ENCODE results near the gene PIK3CD.
"Not testable (repeated sequence)": the region's sequence is repeated elsewhere in the genome, so short reads cannot be mapped to it uniquely, and the experiment has no call there.

PIK3CD gene

DNA sequence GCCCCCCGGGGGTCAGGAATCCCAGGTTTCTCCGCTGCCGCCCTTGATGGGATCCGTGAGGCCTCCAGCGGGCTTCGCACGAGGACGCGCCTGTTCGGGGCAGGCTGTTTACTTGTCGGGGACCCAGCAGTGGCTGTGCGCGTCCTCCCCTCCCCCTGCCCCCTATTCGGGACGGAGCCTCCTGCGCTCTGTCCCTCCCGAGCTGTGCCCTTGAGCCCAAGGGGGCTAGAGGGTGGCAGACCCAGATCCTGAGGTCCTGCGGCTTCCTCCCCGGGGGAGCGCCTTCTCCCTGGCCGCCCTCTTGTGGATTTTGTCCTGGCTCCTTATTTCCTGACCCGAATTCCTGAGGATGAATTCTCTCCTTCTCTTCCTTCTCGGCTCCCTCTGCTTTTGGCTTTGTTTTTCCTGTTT, 38.4 kb downstream of the PIK3CD start:
- peak; percentile 24 for DNase-seq (ENCODE audit: low read depth)

DNA sequence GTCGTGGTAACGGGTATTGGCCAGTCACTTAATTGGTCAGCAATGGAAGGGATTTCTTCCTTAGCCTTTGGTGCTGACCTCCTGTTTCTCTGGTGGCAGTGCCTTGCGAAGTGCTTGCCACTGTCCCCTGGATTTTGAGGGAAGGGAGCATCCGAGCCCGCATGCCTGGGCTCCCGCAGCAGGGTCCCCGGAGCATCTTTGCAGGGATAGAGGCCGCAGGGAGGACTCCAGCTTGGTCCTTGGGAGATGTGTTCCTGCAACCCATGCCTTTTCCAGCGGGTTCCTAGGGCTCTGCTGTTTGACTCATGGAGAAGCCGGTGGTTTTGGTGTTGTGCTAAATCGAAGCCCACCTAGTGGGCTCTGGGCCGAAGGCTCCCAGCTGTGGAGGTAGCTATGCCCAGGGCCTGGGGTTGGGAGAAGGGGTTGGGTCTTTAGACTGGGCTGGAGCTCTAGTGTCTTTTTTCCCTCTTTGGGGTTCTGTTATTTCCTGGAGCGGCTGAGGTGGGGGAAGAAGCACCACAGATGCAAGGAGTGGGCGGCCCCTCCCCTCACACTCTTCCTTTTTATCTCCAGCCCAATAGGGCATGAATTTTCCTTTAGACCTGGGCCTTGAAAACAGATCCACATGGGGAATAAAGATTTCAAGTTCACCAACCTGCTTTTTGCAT, 39.0 kb downstream of the PIK3CD start:
- no peak for DNase-seq (ENCODE audit: low read depth)

GRCh38 chr1:9691108-9691445, 39.5 kb downstream of the PIK3CD start:
- DNase-seq (ENCODE audit: low read depth) = peak; percentile 50

- DNase-seq (ENCODE audit: low read depth) = no peak
These were observed 40.2 kb downstream of the PIK3CD start for GRCh38 chr1:9691691-9692090.

DNA sequence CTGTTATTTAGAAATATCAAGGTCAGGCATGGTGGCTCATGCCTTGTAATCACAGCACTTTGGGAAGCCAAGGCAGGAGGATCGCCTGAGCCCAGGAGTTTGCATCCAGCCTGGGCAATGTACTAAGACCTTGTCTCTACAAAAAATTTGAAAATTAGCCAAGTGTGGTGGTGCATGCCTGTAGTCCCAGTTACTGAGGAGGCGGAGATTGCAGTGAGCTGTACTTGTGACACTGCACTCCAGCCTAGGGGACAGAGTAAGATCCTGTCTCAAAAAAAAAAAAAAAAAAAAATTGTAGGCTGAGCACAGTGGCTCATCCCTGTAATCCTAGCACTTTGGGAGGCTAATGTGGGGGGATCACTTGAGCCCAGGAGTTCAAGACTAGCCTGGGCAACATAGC, 45.3 kb downstream of the PIK3CD start:
- DNase-seq (ENCODE audit: low read depth) = no peak

GRCh38 chr1:9699361-9699760, 47.8 kb downstream of the PIK3CD start:
- no peak for DNase-seq (ENCODE audit: low read depth)

- DNase-seq (ENCODE audit: low read depth) = peak; percentile 71
These were observed 48.8 kb downstream of the PIK3CD start for GRCh38 chr1:9700340-9700739.

DNA sequence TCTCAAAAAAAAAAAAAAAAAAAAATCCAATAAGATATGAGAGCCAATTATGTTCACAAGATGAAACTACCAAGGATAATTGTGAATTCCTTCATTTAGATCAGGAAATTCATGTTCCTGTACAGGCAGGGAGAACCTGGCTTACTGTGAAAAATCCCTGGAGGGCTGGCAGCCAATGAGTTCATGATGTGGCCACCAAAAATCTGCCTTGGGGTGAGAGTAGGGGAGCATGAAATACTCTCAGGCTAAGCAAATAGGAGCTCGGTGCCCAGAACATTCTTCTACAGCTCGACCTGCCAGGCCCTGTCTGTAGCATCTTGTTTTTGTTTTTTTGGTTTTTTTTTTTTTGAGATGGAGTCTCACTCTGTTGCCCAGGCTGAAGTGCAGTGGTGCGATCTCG, 50.1 kb downstream of the PIK3CD start:
- DNase-seq (ENCODE audit: low read depth) = no peak

DNA sequence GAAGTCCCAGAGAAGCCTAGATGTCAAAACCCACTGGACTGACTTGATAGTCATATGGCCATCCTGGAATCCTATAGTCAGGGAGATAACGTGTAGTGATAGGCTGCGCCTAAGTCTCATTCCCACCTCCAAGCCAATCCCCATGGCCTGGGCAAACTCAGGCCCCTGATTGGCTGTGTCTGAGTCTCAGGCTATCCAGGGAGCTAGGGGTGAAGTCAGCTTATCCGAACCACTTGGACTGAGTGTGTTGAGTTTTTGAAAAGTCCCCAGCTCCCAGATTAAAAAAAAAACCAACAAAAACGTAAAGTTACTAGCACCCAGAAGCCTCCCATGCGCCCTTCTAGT, 51.6 kb downstream of the PIK3CD start:
- DNase-seq (ENCODE audit: low read depth) = no peak

DNA sequence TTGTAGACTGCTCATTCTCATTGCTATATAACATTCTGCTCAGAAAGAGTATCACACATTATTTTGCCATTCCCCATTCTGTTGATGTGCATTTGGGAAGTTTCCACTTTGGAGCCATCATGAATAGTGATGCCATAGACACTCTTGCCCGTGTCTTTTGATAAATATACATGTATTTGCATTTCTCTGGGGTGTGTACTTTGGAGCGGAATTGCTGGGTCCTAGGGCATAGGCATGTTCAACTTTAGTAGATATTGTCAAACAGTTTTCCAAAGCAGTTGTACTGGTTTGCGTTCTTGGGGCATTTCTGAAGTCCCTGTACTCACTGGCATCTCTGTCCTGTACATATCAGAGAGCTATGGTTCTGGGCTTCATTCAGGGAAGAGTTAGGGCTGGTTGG, 52.1 kb downstream of the PIK3CD start:
- DNase-seq (ENCODE audit: low read depth) = no peak

GRCh38 chr1:9705337-9706093, 54.0 kb downstream of the PIK3CD start:
- peak; percentile 57 for DNase-seq (ENCODE audit: low read depth)

GRCh38 chr1:9706178-9706577, 54.6 kb downstream of the PIK3CD start:
- DNase-seq (ENCODE audit: low read depth) = no peak

DNA sequence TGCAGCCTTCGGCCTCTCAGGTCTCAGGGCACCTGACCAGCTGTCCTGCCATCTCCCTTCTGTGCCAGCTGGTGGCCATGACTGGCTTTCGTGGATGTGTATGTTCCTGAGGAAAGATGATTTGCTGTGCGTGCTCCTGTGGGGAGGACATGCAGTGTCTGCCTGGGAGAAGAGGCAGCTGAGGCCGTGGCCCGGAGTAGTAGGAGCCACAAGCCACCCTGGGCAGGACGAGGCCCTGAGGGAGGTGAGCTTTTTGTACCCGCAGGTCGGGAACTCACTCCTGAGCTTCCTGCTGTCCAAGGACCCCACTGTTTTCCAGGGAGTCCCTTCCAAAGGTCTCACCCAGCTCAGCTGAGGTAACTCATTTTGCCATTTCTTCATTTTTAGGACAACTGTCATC, 58.5 kb downstream of the PIK3CD start:
- no peak for DNase-seq (ENCODE audit: low read depth)

DNA sequence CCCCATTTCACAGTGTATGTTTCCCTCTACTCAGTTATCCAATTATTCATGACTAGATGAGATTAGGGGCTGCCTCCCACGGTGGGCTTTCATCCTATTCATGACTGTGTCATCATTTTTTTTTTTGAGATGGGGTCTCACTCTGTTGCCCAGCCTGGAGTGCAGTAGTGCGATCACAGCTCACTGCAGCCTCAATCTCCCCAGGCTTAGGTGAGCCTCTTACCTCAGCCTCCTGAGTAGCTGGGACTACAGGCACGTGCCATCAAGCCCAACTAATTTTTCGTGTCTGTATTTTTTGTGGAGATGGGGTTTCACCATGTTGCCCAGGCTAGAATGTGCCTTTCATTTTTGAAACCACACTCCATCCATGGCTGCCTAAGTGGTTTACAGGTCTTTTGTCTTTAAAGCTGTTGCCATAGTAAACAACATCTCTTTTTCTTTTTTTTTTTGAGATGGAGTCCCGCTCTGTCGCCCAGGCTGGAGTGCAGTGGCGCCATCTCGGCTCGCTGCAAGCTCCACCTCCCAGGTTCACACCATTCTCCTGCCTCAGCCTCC, 60.0 kb downstream of the PIK3CD start:
- DNase-seq (ENCODE audit: low read depth) = no peak

DNA sequence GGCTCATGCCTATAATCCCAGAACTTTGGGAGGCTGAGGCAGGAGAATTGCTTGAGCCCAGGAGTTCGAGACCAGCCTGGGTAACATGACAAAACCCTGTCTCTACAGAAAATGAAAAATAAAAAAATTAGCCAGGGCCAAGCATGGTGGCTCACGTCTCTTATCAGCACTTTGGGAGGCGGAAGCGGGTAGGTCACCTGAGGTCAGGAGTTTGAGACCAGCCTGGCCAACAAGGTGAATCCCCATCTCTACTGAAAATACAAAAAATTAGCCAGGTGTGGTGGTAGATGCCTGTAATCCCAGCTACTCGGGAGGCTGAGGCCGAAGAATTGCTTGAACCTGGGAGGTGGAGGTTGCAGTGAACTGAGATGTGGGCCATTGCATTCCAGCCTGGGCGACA, 61.2 kb downstream of the PIK3CD start:
- not testable (repeated sequence) for DNase-seq (ENCODE audit: low read depth)

GRCh38 chr1:9714257-9714718, 62.8 kb downstream of the PIK3CD start:
- no peak for DNase-seq (ENCODE audit: low read depth)

GRCh38 chr1:9715536-9716226, 64.2 kb downstream of the PIK3CD start:
- DNase-seq (ENCODE audit: low read depth) = no peak

- DNase-seq (ENCODE audit: low read depth) = no peak
These were observed 65.1 kb downstream of the PIK3CD start for GRCh38 chr1:9716404-9717192.

GRCh38 chr1:9717193-9718005, 65.9 kb downstream of the PIK3CD start:
- peak; percentile 52 for DNase-seq (ENCODE audit: low read depth)

DNA sequence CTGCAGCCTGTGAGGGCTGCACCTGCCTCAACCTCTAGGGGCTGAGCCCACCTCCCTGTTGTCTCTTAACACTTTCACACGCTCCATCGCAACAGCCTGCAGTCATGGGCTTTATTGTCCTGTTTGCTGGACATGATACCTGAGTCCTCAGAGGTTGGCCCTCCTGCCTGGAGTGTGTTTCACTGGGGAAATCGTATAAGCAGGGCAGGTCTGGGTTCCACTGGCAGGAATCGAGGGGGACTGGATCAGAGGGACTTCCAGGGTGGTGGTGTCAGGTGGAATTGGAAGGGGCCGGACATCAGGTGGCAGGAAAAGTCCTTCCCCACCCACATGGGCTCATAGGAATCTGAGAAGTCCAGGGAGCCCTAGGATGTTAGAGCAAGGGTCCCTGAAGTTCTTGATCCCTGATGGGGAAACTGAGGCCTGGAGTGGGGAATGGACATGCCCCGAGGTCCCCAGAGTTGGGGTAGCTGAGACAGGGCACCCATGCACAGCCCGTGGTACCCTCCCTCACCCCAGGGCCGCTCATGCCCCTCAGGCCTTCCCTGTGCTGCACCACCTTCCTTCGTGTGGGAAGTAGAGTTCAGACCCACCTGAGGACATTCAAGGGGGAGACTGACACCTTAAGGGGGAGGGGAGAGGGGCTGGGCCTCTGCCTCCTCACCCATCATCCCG, 66.6 kb downstream of the PIK3CD start:
- no peak for DNase-seq (ENCODE audit: low read depth)
